Glutamatergic neuron (in vitro differentiated cells): ENCODE data around the gene CAT. TPM values are rescaled to one million over a fixed set of nuclear protein-coding genes. Genes with fewer than 3 reads are reported as not detected.

Experiments used
- DNase-seq: peaks from one replicate; pipeline ENCODE4 v3.0.0; 2022
- H3K27ac Mint-ChIP-seq: one replicate; pipeline ENCODE4 v1.8.0; 2020; ENCODE audit warnings: mild to moderate bottlenecking, mixed read lengths, inconsistent platforms; ENCODE audit not compliant: unreplicated experiment
- H3K27me3 Mint-ChIP-seq: one replicate; pipeline ENCODE4 v1.8.0; 2020; ENCODE audit warnings: mild to moderate bottlenecking, moderate library complexity, mixed read lengths, inconsistent platforms; ENCODE audit not compliant: unreplicated experiment
- H3K36me3 Mint-ChIP-seq: one replicate; pipeline ENCODE4 v1.8.0; 2020; ENCODE audit warnings: mild to moderate bottlenecking, mixed read lengths, inconsistent platforms; ENCODE audit not compliant: unreplicated experiment
- H3K4me1 Mint-ChIP-seq: one replicate; pipeline ENCODE4 v1.8.0; 2020; ENCODE audit warnings: mild to moderate bottlenecking, low read depth, mixed read lengths, inconsistent platforms; ENCODE audit not compliant: unreplicated experiment
- H3K4me3 Mint-ChIP-seq: one replicate; pipeline ENCODE4 v1.8.0; 2020; ENCODE audit warnings: mild to moderate bottlenecking, mixed read lengths, inconsistent platforms; ENCODE audit not compliant: unreplicated experiment
- H3K9me3 Mint-ChIP-seq: one replicate; pipeline ENCODE4 v1.8.0; 2020; ENCODE audit warnings: mild to moderate bottlenecking, moderate library complexity, mixed read lengths, inconsistent platforms; ENCODE audit not compliant: unreplicated experiment
- CTCF ChIP-seq: fragments of 200-600 bp; sonication (generic); IDR thresholded peaks from one replicate; pipeline ENCODE4 v1.5.0; 2021; ENCODE audit not compliant: partially characterized antibody, unreplicated experiment
- total RNA-seq: library from RNA; stranded (reverse); fragmentation: NEBNext Ultra II Directional; extraction: Animal tissue kit (Norgen Biotek cat#: 25700); gene quantifications from one replicate; pipeline ENCODE4 v1.2.1, GENCODE V29; 2021; ENCODE audit not compliant: unreplicated experiment

The CAT gene
- total RNA-seq, 1 donor from 2014 or later = 22.9 TPM

DNA sequence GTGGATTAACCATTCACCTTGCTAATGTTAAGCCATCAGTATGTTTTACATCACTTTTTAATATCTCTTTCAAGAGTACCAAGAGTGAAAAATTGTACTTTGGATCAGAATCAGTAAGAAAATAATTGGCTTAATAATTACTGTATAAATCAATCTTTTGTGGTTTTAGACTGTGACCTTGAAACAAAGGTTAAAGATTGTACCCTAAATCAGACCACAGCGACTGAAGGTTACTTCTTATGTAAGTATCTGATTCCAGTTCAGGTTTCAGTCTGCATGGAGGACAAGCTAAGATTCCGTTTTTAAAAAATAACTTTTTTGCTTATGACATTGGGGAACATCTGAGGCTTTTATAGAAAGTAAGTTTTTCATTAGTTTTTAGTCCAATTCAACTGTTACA lies 18.9 kb downstream of the CAT start:
- H3K9me3 Mint-ChIP-seq = peaks cover 1% of the 10 kb centered on the region
- H3K36me3 Mint-ChIP-seq = peaks cover 9% of the 10 kb centered on the region
- no peak overlapping the region for H3K27ac Mint-ChIP-seq
- DNase-seq = no peak
- H3K27me3 Mint-ChIP-seq = no peaks in the 10 kb centered on the region
- TF ChIP-seq CTCF = no peak
- no peaks in the 10 kb centered on the region for H3K4me1 Mint-ChIP-seq
- H3K4me3 Mint-ChIP-seq = no peak overlapping the region

- H3K9me3 Mint-ChIP-seq = peaks cover 1% of the 10 kb centered on the region
- no peak overlapping the region for H3K27ac Mint-ChIP-seq
- H3K27me3 Mint-ChIP-seq = no peaks in the 10 kb centered on the region
- TF ChIP-seq CTCF = no peak
- no peak for DNase-seq
- H3K4me1 Mint-ChIP-seq = no peaks in the 10 kb centered on the region
- no peak overlapping the region for H3K4me3 Mint-ChIP-seq
- peaks cover 9% of the 10 kb centered on the region for H3K36me3 Mint-ChIP-seq
Observed at GRCh38 chr11:34458525-34458924, 19.8 kb downstream of the CAT start.

DNA sequence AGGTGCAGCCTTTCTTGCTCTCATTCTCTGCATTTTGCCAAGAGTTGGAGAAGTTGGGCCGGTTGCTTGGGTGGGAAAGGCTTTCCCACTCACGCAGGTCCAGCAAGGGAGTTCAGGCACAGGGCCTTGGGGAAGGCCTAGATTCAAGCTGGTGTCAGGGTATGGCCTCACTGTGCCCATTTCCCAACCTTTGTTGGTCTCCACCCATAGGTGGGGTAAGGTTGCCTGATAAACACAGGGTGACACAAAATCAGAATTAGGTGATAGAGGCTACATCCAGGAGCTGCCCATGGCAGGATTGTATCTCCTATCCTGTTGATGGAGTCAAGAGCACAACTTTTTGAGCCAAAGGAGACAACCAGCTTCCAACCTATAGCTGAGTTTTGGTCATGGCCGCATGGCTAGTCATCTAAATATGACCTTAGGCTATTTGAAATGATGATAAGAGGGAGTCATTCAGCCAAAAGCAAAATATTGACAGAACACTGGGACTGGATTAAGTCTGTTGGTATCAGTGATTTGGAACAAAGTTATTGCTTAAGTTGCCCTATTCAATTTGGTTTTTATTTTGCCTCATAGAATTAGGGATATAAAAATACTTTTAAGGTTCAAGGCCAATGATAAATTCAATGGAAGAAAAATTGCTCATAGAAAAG lies 20.9 kb downstream of the CAT start:
- TF ChIP-seq CTCF = no peak
- Mint-ChIP-seq H3K36me3 (peaks cover 9% of the 10 kb centered on the region), H3K4me3 (no peak overlapping the region), H3K27ac (no peak overlapping the region), H3K27me3 (no peaks in the 10 kb centered on the region), H3K4me1 (no peaks in the 10 kb centered on the region), H3K9me3 (peaks cover 1% of the 10 kb centered on the region)
- no peak for DNase-seq

- H3K36me3 Mint-ChIP-seq = peaks cover 9% of the 10 kb centered on the region
- H3K4me3 Mint-ChIP-seq = no peak overlapping the region
- TF ChIP-seq CTCF = no peak
Observed at GRCh38 chr11:34460278-34460677, 21.5 kb downstream of the CAT start.

DNA sequence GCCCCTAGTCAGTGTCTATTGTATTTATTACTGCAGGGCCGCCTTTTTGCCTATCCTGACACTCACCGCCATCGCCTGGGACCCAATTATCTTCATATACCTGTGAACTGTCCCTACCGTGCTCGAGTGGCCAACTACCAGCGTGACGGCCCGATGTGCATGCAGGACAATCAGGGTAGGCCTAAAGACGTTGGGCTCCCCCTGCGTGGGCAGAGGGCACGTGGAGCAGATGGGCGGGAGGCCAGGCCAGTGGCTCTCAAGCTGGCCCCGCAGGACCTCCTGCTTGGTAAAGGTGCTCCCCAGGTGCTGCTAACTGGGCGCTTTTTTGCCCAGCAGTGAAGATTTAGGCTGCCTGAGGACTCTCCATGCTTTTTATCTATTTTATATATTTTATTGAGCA lies 22.5 kb downstream of the CAT start:
- no peaks in the 10 kb centered on the region for H3K4me1 Mint-ChIP-seq
- H3K27me3 Mint-ChIP-seq = no peaks in the 10 kb centered on the region
- DNase-seq = no peak
- H3K27ac Mint-ChIP-seq = no peak overlapping the region
- peaks cover 13% of the 10 kb centered on the region for H3K36me3 Mint-ChIP-seq
- no peak for TF ChIP-seq CTCF
- no peak overlapping the region for H3K4me3 Mint-ChIP-seq
- peaks cover 3% of the 10 kb centered on the region for H3K9me3 Mint-ChIP-seq

More at GRCh38 chr11:34460278-34460677, 21.5 kb downstream of the CAT start:
- no peak for DNase-seq
- Mint-ChIP-seq H3K4me1 (no peaks in the 10 kb centered on the region), H3K27me3 (no peaks in the 10 kb centered on the region), H3K9me3 (peaks cover 1% of the 10 kb centered on the region), H3K27ac (no peak overlapping the region)
